ENCODE data around the gene CSAD.

CSAD gene

GRCh38 chr12:53160000-53160399, 20.7 kb downstream of the CSAD start:
- no peaks in the 10 kb centered on the region for H3K9me3 ChIP-seq (ENCODE audit: low read length)
- no peak overlapping the region for H2AFZ ChIP-seq (ENCODE audit: low read depth, low read length)
- no peaks in the 10 kb centered on the region for H3K4me1 ChIP-seq (ENCODE audit: insufficient read depth, low read length)
- H3K27me3 ChIP-seq (ENCODE audit: insufficient read depth, low read length): no peaks in the 10 kb centered on the region
- no peak overlapping the region for H3K4me3 ChIP-seq (ENCODE audit: low read length)
- no peaks in the 10 kb centered on the region for H3K36me3 ChIP-seq (ENCODE audit: insufficient read depth, low read length)

DNA sequence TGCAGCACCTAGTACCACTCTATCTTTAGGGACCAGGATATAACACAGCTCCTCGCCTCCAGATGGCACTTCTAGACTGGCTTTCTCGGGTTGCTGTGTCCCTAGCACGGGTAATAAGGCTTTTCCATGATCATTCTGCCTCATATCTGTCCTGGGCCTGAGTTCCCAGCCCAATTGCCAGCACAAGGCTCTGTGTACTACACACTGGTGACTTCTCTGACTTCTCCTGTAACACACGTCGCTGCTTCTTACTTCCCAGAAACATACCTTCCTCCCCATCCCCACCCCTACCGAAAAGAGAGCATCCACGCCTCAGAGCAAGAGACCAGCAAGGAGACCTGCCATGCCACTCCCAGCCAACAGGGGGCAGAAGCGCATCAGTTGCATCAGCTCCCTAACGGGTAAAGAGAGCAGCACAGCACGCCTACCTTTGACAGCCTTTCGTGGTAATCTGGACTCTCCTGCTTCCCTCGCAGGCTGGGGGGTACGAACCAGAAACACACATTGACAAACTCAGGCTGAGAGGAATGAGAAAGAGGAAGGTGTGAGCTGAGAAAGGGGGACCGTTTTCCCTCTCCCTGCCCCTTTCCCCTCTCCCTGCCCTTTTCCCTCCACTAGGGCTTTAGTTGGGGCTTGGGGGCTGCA, 21.4 kb downstream of the CSAD start:
- no peaks in the 10 kb centered on the region for H3K4me1 ChIP-seq (ENCODE audit: insufficient read depth, low read length)
- H3K9me3 ChIP-seq (ENCODE audit: low read length): no peaks in the 10 kb centered on the region
- no peaks in the 10 kb centered on the region for H3K36me3 ChIP-seq (ENCODE audit: insufficient read depth, low read length)
- no peak overlapping the region for H3K4me3 ChIP-seq (ENCODE audit: low read length)
- no peaks in the 10 kb centered on the region for H3K27me3 ChIP-seq (ENCODE audit: insufficient read depth, low read length)
- H2AFZ ChIP-seq (ENCODE audit: low read depth, low read length): no peak overlapping the region

DNA sequence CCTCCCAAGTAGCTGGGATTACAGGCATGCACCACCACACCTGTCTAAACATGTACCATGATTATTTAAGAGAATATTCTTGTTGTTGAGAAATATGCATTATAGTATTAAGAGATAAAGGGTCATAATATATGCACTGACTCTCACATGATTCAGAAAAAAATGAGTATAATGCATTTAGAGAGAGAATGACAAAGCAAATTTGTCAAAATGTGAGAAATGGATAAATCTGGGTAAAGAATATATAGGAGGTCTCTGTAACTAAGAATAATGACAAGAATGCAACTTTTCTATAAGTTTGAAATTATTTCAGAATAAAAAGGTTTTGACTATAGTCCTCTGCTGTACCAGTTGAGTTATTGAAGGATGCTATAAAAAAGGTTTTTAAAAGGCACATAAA, 28.3 kb downstream of the CSAD start:
- Histone ChIP-seq H3K9me3 (ENCODE audit: low read length) (no peaks in the 10 kb centered on the region), H3K27me3 (ENCODE audit: insufficient read depth, low read length) (no peaks in the 10 kb centered on the region), H3K4me1 (ENCODE audit: insufficient read depth, low read length) (peaks cover 6% of the 10 kb centered on the region), H2AFZ (ENCODE audit: low read depth, low read length) (no peak overlapping the region), H3K36me3 (ENCODE audit: insufficient read depth, low read length) (no peaks in the 10 kb centered on the region), H3K4me3 (ENCODE audit: low read length) (no peak overlapping the region)

DNA sequence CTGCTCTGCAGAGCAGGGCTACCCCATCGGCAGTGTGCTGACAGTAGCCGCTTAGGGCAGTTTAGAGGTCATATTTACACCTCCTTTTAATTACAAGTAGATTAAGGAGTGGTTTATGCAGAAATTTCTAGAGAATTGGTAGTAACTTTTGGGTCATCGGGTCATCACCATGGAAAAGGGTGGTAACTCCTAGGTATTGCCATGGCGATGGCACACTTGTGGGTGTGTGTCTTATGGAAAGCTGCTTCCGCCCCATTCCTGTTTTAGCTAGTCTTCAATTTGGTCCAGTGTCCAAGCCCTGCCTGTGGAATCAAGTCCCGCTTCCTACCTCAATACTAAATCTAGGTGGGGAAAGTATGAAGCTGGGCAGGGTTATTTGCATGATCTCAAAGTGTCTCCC, 29.7 kb downstream of the CSAD start:
- Histone ChIP-seq H2AFZ (ENCODE audit: low read depth, low read length) (no peak overlapping the region), H3K27me3 (ENCODE audit: insufficient read depth, low read length) (no peaks in the 10 kb centered on the region), H3K36me3 (ENCODE audit: insufficient read depth, low read length) (no peaks in the 10 kb centered on the region), H3K9me3 (ENCODE audit: low read length) (no peaks in the 10 kb centered on the region), H3K4me3 (ENCODE audit: low read length) (no peak overlapping the region), H3K4me1 (ENCODE audit: insufficient read depth, low read length) (peaks cover 6% of the 10 kb centered on the region)

GRCh38 chr12:53147653-53148052, 33.1 kb downstream of the CSAD start:
- peaks cover 6% of the 10 kb centered on the region for H3K4me1 ChIP-seq (ENCODE audit: insufficient read depth, low read length)

DNA sequence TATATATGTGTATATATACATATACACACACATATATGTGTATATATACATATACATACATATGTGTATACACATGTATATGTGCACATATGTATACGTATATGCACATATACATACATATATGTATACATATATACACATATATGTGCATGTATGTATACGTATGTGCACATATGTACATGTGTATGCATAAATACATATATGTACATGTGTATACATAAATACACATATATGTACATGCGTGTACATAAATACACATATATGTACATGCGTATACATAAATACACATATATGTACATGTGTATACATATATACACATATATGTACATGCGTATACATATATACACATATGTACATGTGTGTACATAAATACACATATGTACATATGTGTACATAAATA, 33.5 kb downstream of the CSAD start:
- Histone ChIP-seq H3K4me1 (ENCODE audit: insufficient read depth, low read length) (peaks cover 6% of the 10 kb centered on the region), H3K36me3 (ENCODE audit: insufficient read depth, low read length) (no peaks in the 10 kb centered on the region), H3K4me3 (ENCODE audit: low read length) (no peak overlapping the region), H3K27me3 (ENCODE audit: insufficient read depth, low read length) (no peaks in the 10 kb centered on the region), H3K9me3 (ENCODE audit: low read length) (no peaks in the 10 kb centered on the region), H2AFZ (ENCODE audit: low read depth, low read length) (no peak overlapping the region)

More at GRCh38 chr12:53147653-53148052, 33.1 kb downstream of the CSAD start:
- no peak overlapping the region for H2AFZ ChIP-seq (ENCODE audit: low read depth, low read length)
- H3K4me3 ChIP-seq (ENCODE audit: low read length): no peak overlapping the region
- H3K36me3 ChIP-seq (ENCODE audit: insufficient read depth, low read length): no peaks in the 10 kb centered on the region
- no peaks in the 10 kb centered on the region for H3K9me3 ChIP-seq (ENCODE audit: low read length)
- no peaks in the 10 kb centered on the region for H3K27me3 ChIP-seq (ENCODE audit: insufficient read depth, low read length)

GRCh38 chr12:53145383-53146260, 35.1 kb downstream of the CSAD start:
- Histone ChIP-seq H3K4me3 (ENCODE audit: low read length) (no peak overlapping the region), H3K4me1 (ENCODE audit: insufficient read depth, low read length) (no peaks in the 10 kb centered on the region), H2AFZ (ENCODE audit: low read depth, low read length) (no peak overlapping the region), H3K9me3 (ENCODE audit: low read length) (no peaks in the 10 kb centered on the region), H3K36me3 (ENCODE audit: insufficient read depth, low read length) (no peaks in the 10 kb centered on the region), H3K27me3 (ENCODE audit: insufficient read depth, low read length) (no peaks in the 10 kb centered on the region)

- no peaks in the 10 kb centered on the region for H3K36me3 ChIP-seq (ENCODE audit: insufficient read depth, low read length)
- H3K27me3 ChIP-seq (ENCODE audit: insufficient read depth, low read length): no peaks in the 10 kb centered on the region
- H2AFZ ChIP-seq (ENCODE audit: low read depth, low read length): no peak overlapping the region
- H3K4me3 ChIP-seq (ENCODE audit: low read length): no peak overlapping the region
- peaks cover 2% of the 10 kb centered on the region for H3K9me3 ChIP-seq (ENCODE audit: low read length)
- H3K4me1 ChIP-seq (ENCODE audit: insufficient read depth, low read length): no peaks in the 10 kb centered on the region
These were observed 37.4 kb downstream of the CSAD start for GRCh38 chr12:53143355-53143754.

DNA sequence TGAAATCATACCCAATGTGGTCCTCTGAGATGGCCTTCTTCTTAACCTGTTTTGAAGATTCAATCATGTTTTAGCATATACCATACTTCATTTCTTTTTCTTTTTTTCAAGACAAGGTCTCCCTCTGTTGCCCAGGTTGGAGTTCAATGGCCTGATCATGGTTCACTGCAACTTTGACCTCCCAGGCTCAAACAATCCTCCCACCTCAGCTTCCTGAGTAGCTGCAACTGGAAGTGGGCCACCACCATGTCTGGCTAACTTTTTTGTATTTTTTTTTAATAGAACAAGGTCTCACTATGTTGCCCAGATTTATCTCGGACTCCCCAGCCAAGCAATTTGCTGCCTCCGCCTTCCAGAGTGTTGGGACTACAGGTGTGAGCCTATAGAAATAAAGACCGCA, 47.0 kb downstream of the CSAD start:
- H3K36me3 ChIP-seq (ENCODE audit: insufficient read depth, low read length): no peaks in the 10 kb centered on the region
- no peaks in the 10 kb centered on the region for H3K27me3 ChIP-seq (ENCODE audit: insufficient read depth, low read length)
- no peaks in the 10 kb centered on the region for H3K4me1 ChIP-seq (ENCODE audit: insufficient read depth, low read length)
- no peaks in the 10 kb centered on the region for H3K9me3 ChIP-seq (ENCODE audit: low read length)
- H2AFZ ChIP-seq (ENCODE audit: low read depth, low read length): no peak overlapping the region
- no peak overlapping the region for H3K4me3 ChIP-seq (ENCODE audit: low read length)

DNA sequence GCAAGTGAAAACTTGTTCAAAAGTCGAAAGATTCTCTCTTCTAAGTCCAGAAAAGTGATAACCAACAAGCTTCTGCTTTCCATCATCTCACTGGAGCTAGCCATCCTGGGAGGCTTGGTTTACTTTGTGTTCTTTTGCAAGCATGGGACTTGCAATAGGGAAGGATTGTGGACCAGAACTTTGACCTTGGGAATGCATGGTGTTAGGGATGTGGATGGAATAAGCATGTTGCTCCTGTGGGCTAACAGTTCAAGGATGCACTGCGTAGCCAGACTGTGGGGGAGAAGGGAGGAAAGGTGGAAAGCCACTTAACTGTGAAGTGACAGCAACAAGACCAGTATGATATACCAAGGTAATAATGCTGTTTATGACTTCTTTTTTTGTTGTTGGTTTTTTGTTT, 48.9 kb downstream of the CSAD start:
- H2AFZ ChIP-seq (ENCODE audit: low read depth, low read length): no peak overlapping the region
- H3K4me1 ChIP-seq (ENCODE audit: insufficient read depth, low read length): no peaks in the 10 kb centered on the region
- H3K36me3 ChIP-seq (ENCODE audit: insufficient read depth, low read length): no peaks in the 10 kb centered on the region
- H3K9me3 ChIP-seq (ENCODE audit: low read length): no peaks in the 10 kb centered on the region
- no peak overlapping the region for H3K4me3 ChIP-seq (ENCODE audit: low read length)
- no peaks in the 10 kb centered on the region for H3K27me3 ChIP-seq (ENCODE audit: insufficient read depth, low read length)

- Histone ChIP-seq H3K27me3 (ENCODE audit: insufficient read depth, low read length) (no peaks in the 10 kb centered on the region), H3K9me3 (ENCODE audit: low read length) (no peaks in the 10 kb centered on the region), H2AFZ (ENCODE audit: low read depth, low read length) (no peak overlapping the region), H3K36me3 (ENCODE audit: insufficient read depth, low read length) (no peaks in the 10 kb centered on the region), H3K4me3 (ENCODE audit: low read length) (no peak overlapping the region), H3K4me1 (ENCODE audit: insufficient read depth, low read length) (no peaks in the 10 kb centered on the region)
These were observed 51.8 kb downstream of the CSAD start for GRCh38 chr12:53128780-53129569.

GRCh38 chr12:53127169-53127568, 53.6 kb downstream of the CSAD start:
- H3K36me3 ChIP-seq (ENCODE audit: insufficient read depth, low read length): no peaks in the 10 kb centered on the region
- H3K27me3 ChIP-seq (ENCODE audit: insufficient read depth, low read length): no peaks in the 10 kb centered on the region
- H2AFZ ChIP-seq (ENCODE audit: low read depth, low read length): no peak overlapping the region
- H3K4me3 ChIP-seq (ENCODE audit: low read length): no peak overlapping the region
- no peaks in the 10 kb centered on the region for H3K4me1 ChIP-seq (ENCODE audit: insufficient read depth, low read length)
- no peaks in the 10 kb centered on the region for H3K9me3 ChIP-seq (ENCODE audit: low read length)

DNA sequence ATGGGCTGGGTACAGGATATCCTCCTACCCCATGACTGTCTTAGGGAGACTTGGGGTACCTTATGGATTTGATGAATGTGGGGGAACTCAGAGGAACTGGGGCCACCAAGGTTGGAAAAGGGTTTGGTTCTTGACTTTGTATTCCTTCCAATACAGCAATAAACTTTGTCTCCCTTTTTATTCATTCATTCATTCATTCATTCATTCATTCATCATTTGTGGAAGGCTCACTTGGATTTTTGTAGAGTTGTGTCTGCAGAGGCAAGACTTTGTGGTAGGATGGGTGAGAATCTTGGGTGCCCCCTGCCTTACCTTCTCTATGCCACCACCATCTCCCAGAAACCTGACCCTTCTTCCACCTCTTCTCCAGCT, 56.4 kb downstream of the CSAD start:
- no peaks in the 10 kb centered on the region for H3K36me3 ChIP-seq (ENCODE audit: insufficient read depth, low read length)
- no peak overlapping the region for H2AFZ ChIP-seq (ENCODE audit: low read depth, low read length)
- no peak overlapping the region for H3K4me3 ChIP-seq (ENCODE audit: low read length)
- no peaks in the 10 kb centered on the region for H3K4me1 ChIP-seq (ENCODE audit: insufficient read depth, low read length)
- no peaks in the 10 kb centered on the region for H3K27me3 ChIP-seq (ENCODE audit: insufficient read depth, low read length)
- no peaks in the 10 kb centered on the region for H3K9me3 ChIP-seq (ENCODE audit: low read length)
